Aorta (tissue), 5 donors: ENCODE results near the gene FAM193A. TPM values are rescaled to one million over a fixed set of nuclear protein-coding genes. Genes with fewer than 3 reads are reported as not detected.
A peak's percentile ranks its signal among the peaks of the same experiment; 100 is the strongest.

Source experiments
- ATAC-seq: fragments of 200-7000 bp; cut with Tn5 transposase; one replicate; pipeline ENCODE4 v1.9.1; 2022; ENCODE audit warnings: moderate library complexity; ENCODE audit not compliant: low FRiP score
- DNase-seq, 2 donors: peaks; one replicate each; pipeline ENCODE4 v3.0.0-alpha.2; 2020
- H3K27ac ChIP-seq, 2 donors: one replicate each; pipeline ENCODE4 v1.5.1; 2013; ENCODE audit warnings: low read length in 2 of 2, mild to moderate bottlenecking in 2 of 2, moderate library complexity in 2 of 2, control low read depth in 1 of 2, inconsistent platforms in 1 of 2, low read depth in 1 of 2
- H3K27me3 ChIP-seq, 2 donors: one replicate each; pipeline ENCODE4 v1.6.1; 2013; ENCODE audit warnings: control low read depth in 1 of 2, low read length in 1 of 2, mild to moderate bottlenecking in 1 of 2, moderate library complexity in 1 of 2; ENCODE audit not compliant: insufficient read depth in 2 of 2, control insufficient read depth in 1 of 2
- H3K36me3 ChIP-seq, 2 donors: one replicate each; pipeline ENCODE4 v1.6.1; 2013; ENCODE audit warnings: control low read depth in 1 of 2, low read length in 1 of 2, mild to moderate bottlenecking in 1 of 2; ENCODE audit not compliant: insufficient read depth in 2 of 2, control insufficient read depth in 1 of 2
- H3K4me1 ChIP-seq, 2 donors: one replicate each; pipeline ENCODE4 v1.6.1; 2013; ENCODE audit warnings: low read length in 2 of 2, control low read depth in 1 of 2, mild to moderate bottlenecking in 1 of 2, moderate library complexity in 1 of 2; ENCODE audit not compliant: insufficient read depth in 2 of 2, control insufficient read depth in 1 of 2
- H3K4me3 ChIP-seq, 2 donors: one replicate each; pipeline ENCODE4 v1.5.1; 2013; ENCODE audit warnings: low read length in 2 of 2, control low read depth in 1 of 2, mild to moderate bottlenecking in 1 of 2
- H3K9me3 ChIP-seq: one replicate; pipeline ENCODE4 v1.6.1; 2013; ENCODE audit warnings: mild to moderate bottlenecking, low read length; ENCODE audit not compliant: control insufficient read depth
- WGBS, 2 donors: extraction: QIAGEN DNeasy Blood & Tissue Kit; methylation state at CpG; one replicate each; pipeline ENCODE4 v1.1.7; 2013; 5-methylcytosine and 5-hydroxymethylcytosine counted together
- intact Hi-C, 2 donors: fragments of 100-400 bp; cut with DNase I; formaldehyde crosslinking; loops; one replicate each; pipeline versions ENCODE4 v1.14.2 to v1.15.0; 2022
- polyA plus RNA-seq, 2 donors: library from polyadenylated mRNA; stranded (reverse); fragments of 200-250 nt; gene quantifications; one replicate each; pipeline ENCODE4 v1.2.3, GENCODE V29; 2013
- total RNA-seq, 2 donors: library from RNA; stranded (reverse); fragmentation: NEBNext Ultra II Directional; extraction: Animal tissue kit (Norgen Biotek cat#: 25700); gene quantifications; one replicate each; pipeline ENCODE4 v1.2.1, GENCODE V29; 2021
- donor health status: healthy with polysubstance abuse.
- donor health status: Bipolar disorder and iron deficiency.
- donor health status: DM: no; HTN: no; CAD: no.
- donor health status: DM: no; HTN: no; CAD: no.
- donor health status: DM: yes; HTN: yes; CAD: no.

The FAM193A gene
- total and polyA plus RNA-seq, 4 donors, result 4.6 to 41.6 (median 18.5) TPM

- 77 to 79% methylated on average over 13 of the region's 13 CpGs for WGBS, 2 donors
- Histone ChIP-seq H3K4me3 (no peak overlapping the region), H3K4me1 (no peaks in the 10 kb centered on the region), H3K36me3 (peaks cover 3 to 5% of the 10 kb centered on the region in 2 donors), H3K9me3 (no peaks in the 10 kb centered on the region), H3K27me3 (no peaks in the 10 kb centered on the region), H3K27ac (no peak overlapping the region)
- intact Hi-C loops, result no loop called here
- ATAC-seq, result no peak
- DNase-seq, result peak in 1 of 2 donors; percentile 40
Measured at GRCh38 chr4:2686379-2687265, 150.2 kb downstream of the FAM193A start.

- Histone ChIP-seq H3K4me1 (no peaks in the 10 kb centered on the region), H3K27me3 (no peaks in the 10 kb centered on the region), H3K27ac (no peak overlapping the region), H3K4me3 (no peak overlapping the region), H3K9me3 (no peaks in the 10 kb centered on the region), H3K36me3 (peaks cover 3 to 5% of the 10 kb centered on the region in 2 donors)
- intact Hi-C loops, result no loop called here
- ATAC-seq (no peak), DNase-seq (peak in 1 of 2 donors; percentile 26)
- 95 to 96% methylated on average over 11 of the region's 11 CpGs for WGBS, 2 donors
Measured at GRCh38 chr4:2688281-2688680, 151.8 kb downstream of the FAM193A start.

GRCh38 chr4:2688697-2689096 lies 152.2 kb downstream of the FAM193A start:
- no peaks in the 10 kb centered on the region for H3K27me3 ChIP-seq
- DNase-seq, result peak in 1 of 2 donors; percentile 45
- H3K27ac ChIP-seq, result no peak overlapping the region
- peaks cover 3 to 8% of the 10 kb centered on the region in 2 donors for H3K36me3 ChIP-seq
- H3K9me3 ChIP-seq, result no peaks in the 10 kb centered on the region
- WGBS, 2 donors, result 93 to 96% methylated on average over 4 of the region's 4 CpGs
- intact Hi-C loops, result no loop called here
- H3K4me3 ChIP-seq, result no peak overlapping the region
- no peaks in the 10 kb centered on the region for H3K4me1 ChIP-seq
- ATAC-seq, result no peak

GRCh38 chr4:2689114-2689513 lies 152.7 kb downstream of the FAM193A start:
- DNase-seq, result no peak
- 81 to 82% methylated on average over 6 of the region's 6 CpGs for WGBS, 2 donors
- intact Hi-C loops, result no loop called here

GRCh38 chr4:2689825-2690700 lies 153.6 kb downstream of the FAM193A start:
- no peaks in the 10 kb centered on the region for H3K4me1 ChIP-seq
- no peak overlapping the region for H3K4me3 ChIP-seq
- ATAC-seq (peak; percentile 20), DNase-seq (peak; percentile 70 to 88)
- no peaks in the 10 kb centered on the region for H3K27me3 ChIP-seq
- intact Hi-C loops, result no loop called here
- H3K36me3 ChIP-seq, result peaks cover 0 to 6% of the 10 kb centered on the region in 2 donors
- H3K27ac ChIP-seq, result no peak overlapping the region
- no peaks in the 10 kb centered on the region for H3K9me3 ChIP-seq
- WGBS, 2 donors, result 38 to 59% methylated on average over 19 of the region's 19 CpGs

More at GRCh38 chr4:2689114-2689513, 152.7 kb downstream of the FAM193A start:
- Histone ChIP-seq H3K27ac (no peak overlapping the region), H3K4me1 (no peaks in the 10 kb centered on the region), H3K4me3 (no peak overlapping the region), H3K36me3 (peaks cover 0 to 6% of the 10 kb centered on the region in 2 donors), H3K9me3 (no peaks in the 10 kb centered on the region), H3K27me3 (no peaks in the 10 kb centered on the region)
- no peak for ATAC-seq

GRCh38 chr4:2691313-2691712 lies 154.9 kb downstream of the FAM193A start:
- DNase-seq, result peak in 1 of 2 donors; percentile 4
- no peak for ATAC-seq
- intact Hi-C loops, result no loop called here
- Histone ChIP-seq H3K36me3 (peaks cover 0 to 6% of the 10 kb centered on the region in 2 donors), H3K4me1 (no peaks in the 10 kb centered on the region), H3K9me3 (no peaks in the 10 kb centered on the region), H3K4me3 (no peak overlapping the region), H3K27me3 (no peaks in the 10 kb centered on the region), H3K27ac (no peak overlapping the region)
- 96% methylated on average over 5 of the region's 5 CpGs for WGBS, 2 donors

DNA sequence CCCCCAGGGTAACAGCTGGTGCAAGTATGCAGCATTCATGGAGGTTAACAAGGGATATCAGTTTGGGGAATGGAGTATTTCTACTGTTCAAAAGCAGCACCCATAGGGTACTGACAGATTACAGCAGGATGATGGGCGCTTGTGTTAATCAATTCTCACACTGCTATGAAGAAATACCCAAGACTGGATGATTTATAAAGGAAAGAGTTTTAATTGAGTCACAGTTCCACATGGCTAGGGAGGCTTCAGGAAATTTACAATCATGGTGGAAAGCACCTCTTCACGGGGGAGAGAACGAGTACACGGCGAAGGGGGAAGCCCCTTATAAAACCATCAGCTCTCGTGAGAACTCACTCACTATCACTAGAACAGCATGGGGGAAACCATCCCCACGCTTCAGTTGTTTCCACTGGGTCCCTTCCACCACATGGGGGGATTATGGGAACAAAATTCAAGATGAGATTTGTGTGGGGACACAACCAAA lies 155.5 kb downstream of the FAM193A start:
- peak in 1 of 2 donors; percentile 15 for DNase-seq
- Histone ChIP-seq H3K4me1 (no peaks in the 10 kb centered on the region), H3K27me3 (no peaks in the 10 kb centered on the region), H3K36me3 (peaks cover 0 to 6% of the 10 kb centered on the region in 2 donors), H3K9me3 (no peaks in the 10 kb centered on the region), H3K27ac (no peak overlapping the region), H3K4me3 (no peak overlapping the region)
- intact Hi-C loops, result no loop called here
- 92 to 94% methylated on average over 7 of the region's 7 CpGs for WGBS, 2 donors
- no peak for ATAC-seq

DNA sequence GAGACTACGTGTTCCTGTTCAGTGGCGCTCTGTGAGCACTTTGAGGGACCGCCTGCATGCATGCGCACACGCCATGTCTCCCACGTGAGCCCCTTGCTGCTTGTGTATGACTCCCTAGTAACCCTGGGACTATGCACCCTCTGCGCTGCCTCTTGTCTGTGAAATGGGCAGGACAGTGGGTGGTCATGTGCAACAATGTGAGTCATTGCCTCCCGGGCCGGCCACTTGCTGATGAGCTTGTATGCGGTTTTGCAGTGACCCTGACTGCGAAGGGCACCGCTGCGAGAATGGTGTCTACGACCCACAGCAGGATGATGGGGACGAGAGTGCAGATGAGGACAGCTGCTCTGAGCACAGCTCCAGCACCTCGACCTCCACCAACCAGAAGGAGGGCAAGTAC lies 158.2 kb downstream of the FAM193A start:
- peaks cover 0 to 11% of the 10 kb centered on the region in 2 donors for H3K36me3 ChIP-seq
- peak in 1 of 2 donors; percentile 63 for DNase-seq
- intact Hi-C loops, result no loop called here

More for the DNA sequence above, 158.2 kb downstream of the FAM193A start:
- no peak for ATAC-seq
- WGBS, 2 donors, result 91 to 92% methylated on average over 16 of the region's 16 CpGs
- H3K4me3 ChIP-seq, result no peak overlapping the region
- no peaks in the 10 kb centered on the region for H3K27me3 ChIP-seq
- H3K27ac ChIP-seq, result no peak overlapping the region
- H3K4me1 ChIP-seq, result no peaks in the 10 kb centered on the region
- H3K9me3 ChIP-seq, result no peaks in the 10 kb centered on the region
